Activated CD4-positive, alpha-beta T cell treated with anti-CD3 and anti-CD28 coated beads, Interleukin-2, amount 50 U/mL, for 1 hour (primary cell): Measurements from ENCODE around the gene AXL.
"Not testable (repeated sequence)": the region's sequence is repeated elsewhere in the genome, so short reads cannot be mapped to it uniquely, and the experiment has no call there.

ENCODE experiments used
- DNase-seq: peaks from one replicate; pipeline ENCODE4 v3.0.0-alpha.2; 2020

Gene AXL

GRCh38 chr19:41288673-41289530, 69.9 kb downstream of the AXL start:
- DNase-seq = no peak

GRCh38 chr19:41289814-41290213, 70.8 kb downstream of the AXL start:
- DNase-seq = not testable (repeated sequence)

- no peak for DNase-seq
Observed at GRCh38 chr19:41294393-41294792, 75.4 kb downstream of the AXL start.

- DNase-seq = no peak
Observed at GRCh38 chr19:41295499-41295898, 76.5 kb downstream of the AXL start.

GRCh38 chr19:41296433-41296871, 77.4 kb downstream of the AXL start:
- DNase-seq = no peak

- DNase-seq = no peak
Observed at GRCh38 chr19:41297628-41298347, 78.8 kb downstream of the AXL start.

GRCh38 chr19:41298348-41298964, 79.4 kb downstream of the AXL start:
- peak; percentile 61 for DNase-seq

- DNase-seq = no peak
Observed at GRCh38 chr19:41299046-41299754, 80.2 kb downstream of the AXL start.

GRCh38 chr19:41299755-41300089, 80.7 kb downstream of the AXL start:
- peak; percentile 61 for DNase-seq

- no peak for DNase-seq
Observed at GRCh38 chr19:41300555-41300954, 81.5 kb downstream of the AXL start.

GRCh38 chr19:41302624-41303351, 83.8 kb downstream of the AXL start:
- peak; percentile 44 for DNase-seq

GRCh38 chr19:41303954-41304353, 84.9 kb downstream of the AXL start:
- peak; percentile 42 for DNase-seq

GRCh38 chr19:41304706-41305483, 85.9 kb downstream of the AXL start:
- no peak for DNase-seq

GRCh38 chr19:41305927-41306793, 87.1 kb downstream of the AXL start:
- DNase-seq = no peak

GRCh38 chr19:41307090-41307875, 88.3 kb downstream of the AXL start:
- no peak for DNase-seq

- no peak for DNase-seq
Observed at GRCh38 chr19:41307954-41308449, 89.0 kb downstream of the AXL start.

GRCh38 chr19:41308450-41309179, 89.6 kb downstream of the AXL start:
- peak; percentile 97 for DNase-seq

GRCh38 chr19:41309180-41310032, 90.4 kb downstream of the AXL start:
- no peak for DNase-seq
